H9 (cell line): ENCODE results near the gene UEVLD. TPM values are rescaled to one million over a fixed set of nuclear protein-coding genes. Genes with fewer than 3 reads are reported as not detected.

Experiments
- DNase-seq: peaks from one replicate; pipeline ENCODE4 v3.0.0-alpha.2; 2017
- H2AFZ ChIP-seq: one replicate; pipeline ENCODE4 v1.6.1; 2013; ENCODE audit warnings: mild to moderate bottlenecking, low read length, control low read depth, moderate library complexity
- H2AK5ac ChIP-seq: 2 replicates; pipeline ENCODE4 v1.6.1; 2013; ENCODE audit warnings: low read length, control low read depth, mixed read lengths; ENCODE audit not compliant: insufficient read length
- H2BK120ac ChIP-seq: one replicate; pipeline ENCODE4 v1.6.1; 2013; ENCODE audit warnings: low read depth, mild to moderate bottlenecking, low read length, control low read depth, inconsistent platforms; ENCODE audit not compliant: poor library complexity, severe bottlenecking
- H2BK12ac ChIP-seq: 2 replicates; pipeline ENCODE4 v1.6.1; 2013; ENCODE audit warnings: low read length, control low read depth, mixed read lengths, low read depth; ENCODE audit not compliant: insufficient read length
- H2BK15ac ChIP-seq: 2 replicates; pipeline ENCODE4 v1.6.1; 2013; ENCODE audit warnings: low read depth, low read length, control low read depth
- H2BK20ac ChIP-seq: one replicate; pipeline ENCODE4 v1.6.1; 2013; ENCODE audit warnings: low read depth, mild to moderate bottlenecking, low read length, control low read depth, inconsistent platforms; ENCODE audit not compliant: poor library complexity, severe bottlenecking
- H2BK5ac ChIP-seq: 2 replicates; pipeline ENCODE4 v1.6.1; 2013; ENCODE audit warnings: low read length, control low read depth, mixed read lengths; ENCODE audit not compliant: insufficient read length
- H3K14ac ChIP-seq: 2 replicates; pipeline ENCODE4 v1.6.1; 2013; ENCODE audit warnings: low read length, control low read depth; ENCODE audit not compliant: insufficient read depth
- H3K18ac ChIP-seq: 2 replicates; pipeline ENCODE4 v1.6.1; 2013; ENCODE audit warnings: low read depth, mild to moderate bottlenecking, mixed read lengths, low read length, control low read depth; ENCODE audit not compliant: insufficient read length
- H3K23ac ChIP-seq: 2 replicates; pipeline ENCODE4 v1.6.1; 2013; ENCODE audit warnings: low read length, control low read depth, mixed read lengths, low read depth; ENCODE audit not compliant: insufficient read length
- H3K23me2 ChIP-seq: 2 replicates; pipeline ENCODE4 v1.6.1; 2013; ENCODE audit warnings: low read depth, mild to moderate bottlenecking, mixed read lengths, low read length, control low read depth; ENCODE audit not compliant: insufficient read length, poor library complexity, severe bottlenecking
- H3K27ac ChIP-seq: 2 replicates; pipeline ENCODE4 v1.5.1; 2013; ENCODE audit warnings: low read length, control low read depth, mixed read lengths, low read depth; ENCODE audit not compliant: insufficient read length
- H3K27me3 ChIP-seq: 2 replicates; pipeline ENCODE4 v1.6.1; 2013; ENCODE audit warnings: low read length, control low read depth, inconsistent platforms; ENCODE audit not compliant: insufficient read depth
- H3K4ac ChIP-seq: 2 replicates; pipeline ENCODE4 v1.6.1; 2013; ENCODE audit warnings: low read depth, mild to moderate bottlenecking, control low read depth, inconsistent platforms, low read length, moderate library complexity
- H3K4me1 ChIP-seq: 2 replicates; pipeline ENCODE4 v1.6.1; 2013; ENCODE audit warnings: low read length, control low read depth, inconsistent platforms; ENCODE audit not compliant: insufficient read depth
- H3K4me2 ChIP-seq: 2 replicates; pipeline ENCODE4 v1.6.1; 2013; ENCODE audit warnings: low read length, control low read depth, mixed read lengths; ENCODE audit not compliant: insufficient read length, insufficient read depth
- H3K56ac ChIP-seq: 2 replicates; pipeline ENCODE4 v1.6.1; 2013; ENCODE audit warnings: low read depth, mild to moderate bottlenecking, mixed read lengths, low read length, control low read depth; ENCODE audit not compliant: insufficient read length
- H3K79me1 ChIP-seq: 2 replicates; pipeline ENCODE4 v1.6.1; 2013; ENCODE audit warnings: low read depth, mild to moderate bottlenecking, moderate library complexity, low read length, control low read depth, inconsistent platforms; ENCODE audit not compliant: insufficient read depth, poor library complexity, severe bottlenecking
- H3K79me2 ChIP-seq: 2 replicates; pipeline ENCODE4 v1.6.1; 2013; ENCODE audit warnings: low read length, control low read depth, inconsistent platforms; ENCODE audit not compliant: insufficient read depth
- H3K9ac ChIP-seq: 2 replicates; pipeline ENCODE4 v1.6.1; 2013; ENCODE audit warnings: low read length, control low read depth, mixed read lengths; ENCODE audit not compliant: insufficient read length; ENCODE audit errors: extremely low read depth
- H3K9me3 ChIP-seq: one replicate; pipeline ENCODE4 v1.6.1; 2013; ENCODE audit warnings: low read depth, low read length, inconsistent platforms; ENCODE audit not compliant: control insufficient read depth
- H3T11ph ChIP-seq: one replicate; pipeline ENCODE4 v1.6.1; 2013; ENCODE audit warnings: mild to moderate bottlenecking, low read length, control low read depth, inconsistent platforms
- H4K20me1 ChIP-seq: one replicate; pipeline ENCODE4 v1.6.1; 2013; ENCODE audit not compliant: control insufficient read depth, insufficient read length, insufficient read depth
- H4K5ac ChIP-seq: 2 replicates; pipeline ENCODE4 v1.6.1; 2013; ENCODE audit warnings: low read depth, mild to moderate bottlenecking, mixed read lengths, low read length, control low read depth; ENCODE audit not compliant: insufficient read length
- H4K8ac ChIP-seq: replicated peaks from 2 replicates; pipeline ENCODE4 v1.6.1; 2013; ENCODE audit warnings: low read length, control low read depth, mixed read lengths, low read depth; ENCODE audit not compliant: insufficient read length
- H4K91ac ChIP-seq: 2 replicates; pipeline ENCODE4 v1.6.1; 2013; ENCODE audit warnings: low read depth, mild to moderate bottlenecking, moderate library complexity, mixed read lengths, low read length, control low read depth; ENCODE audit not compliant: insufficient read length
- H3K27ac Mint-ChIP-seq, 3 experiments: 2 replicates in 2 of 3; 3 replicates in 1 of 3; pipeline ENCODE4 v1.8.0; 2020 to 2021; ENCODE audit warnings: mixed read lengths in 3 of 3, mild to moderate bottlenecking in 1 of 3, moderate library complexity in 1 of 3
- H3K27me3 Mint-ChIP-seq: 2 replicates; pipeline ENCODE4 v1.8.0; 2021; ENCODE audit warnings: low read depth, mild to moderate bottlenecking, moderate library complexity, mixed read lengths
- H3K36me3 Mint-ChIP-seq, 3 experiments: 2 replicates in 2 of 3; 3 replicates in 1 of 3; pipeline ENCODE4 v1.8.0; 2020 to 2021; ENCODE audit warnings: low read depth in 3 of 3, mixed read lengths in 3 of 3; ENCODE audit not compliant: insufficient read depth in 1 of 3
- H3K4me1 Mint-ChIP-seq, 2 experiments: 2 replicates each; pipeline ENCODE4 v1.8.0; 2020; ENCODE audit warnings: mixed read lengths in 2 of 2
- H3K4me3 Mint-ChIP-seq, 2 experiments: 2 replicates in 1 of 2; 3 replicates in 1 of 2; pipeline ENCODE4 v1.8.0; 2020 to 2021; ENCODE audit warnings: mild to moderate bottlenecking in 2 of 2, mixed read lengths in 2 of 2, moderate library complexity in 1 of 2
- H3K9me3 Mint-ChIP-seq, 2 experiments: 2 replicates in 1 of 2; 3 replicates in 1 of 2; pipeline ENCODE4 v1.8.0; 2020; ENCODE audit warnings: mild to moderate bottlenecking in 2 of 2, mixed read lengths in 2 of 2, moderate library complexity in 1 of 2
- CTCF ChIP-seq: fragments of 200-600 bp; sonication (generic); conservative IDR thresholded peaks from 3 replicates; pipeline ENCODE4 v1.8.0; 2021; ENCODE audit warnings: antibody characterized with exemption, mild to moderate bottlenecking
- WGBS: extraction: QIAGEN DNeasy Blood & Tissue Kit; methylation state at CpG from one replicate; pipeline ENCODE4 v1.1.7; 2013; ENCODE audit warnings: missing lambda C conversion rate, low lambda C conversion rate, mixed read lengths; ENCODE audit not compliant: insufficient read length; ENCODE audit errors: extremely low coverage; 5-methylcytosine and 5-hydroxymethylcytosine counted together
- total RNA-seq: library from RNA; stranded (reverse); gene quantifications from 2 replicates; pipeline ENCODE4 v1.2.1, GENCODE V29; 2021

The UEVLD gene
- total RNA-seq, 1 experiment from 2014 or later, result 7.9 TPM

- no CpG with 5 or more reads among the region's 4 CpGs for WGBS
- no peak overlapping the region for H3K23ac ChIP-seq
- TF ChIP-seq CTCF, result no peak
- H4K5ac ChIP-seq, result no peak overlapping the region
- no peak overlapping the region for H3K9ac ChIP-seq
- no peaks in the 10 kb centered on the region for H3K9me3 ChIP-seq
- no peak overlapping the region for H4K8ac ChIP-seq
- peaks cover 7 to 43% (median 21%) of the 10 kb centered on the region in 3 experiments for H3K36me3 Mint-ChIP-seq
- H3K18ac ChIP-seq, result no peak overlapping the region
- no peak overlapping the region for H3K56ac ChIP-seq
- H2BK120ac ChIP-seq, result no peak overlapping the region
- no peaks in the 10 kb centered on the region for H3K23me2 ChIP-seq
- H3K27me3 Mint-ChIP-seq, result no peaks in the 10 kb centered on the region
- no peak overlapping the region for H2BK5ac ChIP-seq
- no peak overlapping the region for H2AK5ac ChIP-seq
- no peaks in the 10 kb centered on the region for H3K9me3 Mint-ChIP-seq
- no peaks in the 10 kb centered on the region for H3K79me1 ChIP-seq
- H3K4me1 Mint-ChIP-seq, result no peaks in the 10 kb centered on the region
- H4K20me1 ChIP-seq, result no peaks in the 10 kb centered on the region
- H3K27ac ChIP-seq, result no peak overlapping the region
- H3K4me1 ChIP-seq, result no peaks in the 10 kb centered on the region
- H3K27me3 ChIP-seq, result no peaks in the 10 kb centered on the region
- no peak overlapping the region for H2BK20ac ChIP-seq
- H3K79me2 ChIP-seq, result no peaks in the 10 kb centered on the region
- no peak overlapping the region for H3K27ac Mint-ChIP-seq
- H2BK15ac ChIP-seq, result no peak overlapping the region
- H3K4me2 ChIP-seq, result no peak overlapping the region
- no peak overlapping the region for H3T11ph ChIP-seq
- no peak for DNase-seq
- no peak overlapping the region for H3K4ac ChIP-seq
- H2AFZ ChIP-seq, result no peak overlapping the region
- no peak overlapping the region for H2BK12ac ChIP-seq
- H3K14ac ChIP-seq, result no peak overlapping the region
- H4K91ac ChIP-seq, result no peak overlapping the region
- H3K4me3 Mint-ChIP-seq, result no peak overlapping the region
Measured at GRCh38 chr11:18495703-18496102, 92.8 kb downstream of the UEVLD start.
